NCI-H2029 treated with DMSO at 0.1 percent for 48 hours (cell line): ENCODE data around the gene SRD5A1.

Source experiments
- DNase-seq: peaks from one replicate; lab custom pipeline; 2025; lab: John Stamatoyannopoulos, UW

Gene SRD5A1

GRCh38 chr5:6604341-6604740 lies 28.9 kb upstream of the SRD5A1 start:
- no peak for DNase-seq

GRCh38 chr5:6604946-6605345 lies 28.3 kb upstream of the SRD5A1 start:
- no peak for DNase-seq

- DNase-seq, result no peak
Measured at GRCh38 chr5:6606884-6607558, 26.2 kb upstream of the SRD5A1 start.

- DNase-seq, result no peak
Measured at GRCh38 chr5:6607559-6607936, 25.7 kb upstream of the SRD5A1 start.

GRCh38 chr5:6608016-6608415 lies 25.2 kb upstream of the SRD5A1 start:
- DNase-seq, result no peak

- DNase-seq, result peak; percentile 30
Measured at GRCh38 chr5:6611334-6612256, 21.6 kb upstream of the SRD5A1 start.

- DNase-seq, result no peak
Measured at GRCh38 chr5:6615034-6615815, 18.0 kb upstream of the SRD5A1 start.

GRCh38 chr5:6616632-6617031 lies 16.6 kb upstream of the SRD5A1 start:
- DNase-seq, result no peak

- no peak for DNase-seq
Measured at GRCh38 chr5:6623228-6623627, 10.0 kb upstream of the SRD5A1 start.

- DNase-seq, result no peak
Measured at GRCh38 chr5:6623941-6624340, 9.3 kb upstream of the SRD5A1 start.

GRCh38 chr5:6626508-6626907 lies 6.7 kb upstream of the SRD5A1 start:
- no peak for DNase-seq

GRCh38 chr5:6631441-6631840 lies 1.8 kb upstream of the SRD5A1 start:
- no peak for DNase-seq

GRCh38 chr5:6632324-6632887 lies 834 bp upstream of the SRD5A1 start:
- no peak for DNase-seq

- no peak for DNase-seq
Measured at GRCh38 chr5:6633469-6634245, 417 bp downstream of the SRD5A1 start.

- no peak for DNase-seq
Measured at GRCh38 chr5:6634306-6634705, 1.1 kb downstream of the SRD5A1 start.

GRCh38 chr5:6634788-6635430 lies 1.7 kb downstream of the SRD5A1 start:
- DNase-seq, result no peak

- peak; percentile 3 for DNase-seq
Measured at GRCh38 chr5:6636293-6636692, 3.1 kb downstream of the SRD5A1 start.

GRCh38 chr5:6637022-6637421 lies 3.8 kb downstream of the SRD5A1 start:
- no peak for DNase-seq

GRCh38 chr5:6637590-6637989 lies 4.3 kb downstream of the SRD5A1 start:
- no peak for DNase-seq

- DNase-seq, result no peak
Measured at GRCh38 chr5:6638236-6638635, 5.0 kb downstream of the SRD5A1 start.

GRCh38 chr5:6642655-6643054 lies 9.4 kb downstream of the SRD5A1 start:
- no peak for DNase-seq
